ENCODE results near the gene CEP72. TPM values are rescaled to one million over a fixed set of nuclear protein-coding genes. Genes with fewer than 3 reads are reported as not detected.

CEP72 gene
- total and polyA plus RNA-seq, 2 of the 13 experiments (the other 11 are each of a cell fraction or from before 2014, with no cell fraction given): 3.4 to 9.4 TPM

GRCh38 chr5:661891-662750, 50.0 kb downstream of the CEP72 start:
- Histone ChIP-seq H3K4me3 (replicated peaks in 1 of 3; ENCODE audit: insufficient read depth in 1 of 3, low read depth in 2 of 3, low read length in 3 of 3) (no peak overlapping the region), H3K4me2 (ENCODE audit: low read depth, low read length) (no peak overlapping the region), H3K9ac (ENCODE audit: insufficient read depth, low read depth, low read length) (no peak overlapping the region), H3K9me3 (ENCODE audit: low read length) (no peaks in the 10 kb centered on the region), H3K36me3 (replicated peaks in 1 of 2; ENCODE audit: control insufficient read depth in 1 of 2, insufficient read depth in 2 of 2, low read length in 2 of 2) (peaks cover 10 to 57% of the 10 kb centered on the region in 2 experiments), H3K79me2 (ENCODE audit: insufficient read depth, low read length) (no peaks in the 10 kb centered on the region), H2AFZ (ENCODE audit: low read length) (no peak overlapping the region), H3K4me1 (ENCODE audit: insufficient read depth, low read length) (no peaks in the 10 kb centered on the region), H4K20me1 (ENCODE audit: insufficient read depth, low read length) (no peaks in the 10 kb centered on the region), H3K27ac (ENCODE audit: extremely low read length, insufficient read depth, low read length) (no peak overlapping the region), H3K27me3 (ENCODE audit: control insufficient read depth in 1 of 2, insufficient read depth in 2 of 2, low read length in 2 of 2) (no peaks in the 10 kb centered on the region; a peak in 1 of 5 replicates)
- FAIRE-seq (no peak), ATAC-seq (no peak), DNase-seq (ENCODE audit: low spot score) (no peak)
- POLR2A ChIA-PET: no interaction called here
- 99% methylated on average over 17 of the region's 53 CpGs for WGBS (ENCODE audit: low lambda C conversion rate)
- no peak for TF ChIP-seq ZNF768 (CRISPR knock-in tag; IDR thresholded peaks at IDR 0.05)
- no peak for TF ChIP-seq NFIB (CRISPR knock-in tag; IDR thresholded peaks at IDR 0.05; ENCODE audit: borderline replicate concordance)
- no peak for TF ChIP-seq REXO4 (CRISPR knock-in tag; IDR thresholded peaks at IDR 0.05; ENCODE audit: borderline replicate concordance)
- no peak for TF ChIP-seq SATB2 (CRISPR knock-in tag; IDR thresholded peaks at IDR 0.05)
- TF ChIP-seq KLF9 (CRISPR knock-in tag; IDR thresholded peaks at IDR 0.05; ENCODE audit: low read depth): no peak
- no peak for TF ChIP-seq ZNF567 (CRISPR knock-in tag; IDR thresholded peaks at IDR 0.05; ENCODE audit: borderline replicate concordance)
- TF ChIP-seq ZNF337 (CRISPR knock-in tag; IDR thresholded peaks at IDR 0.05; ENCODE audit: borderline replicate concordance, low read depth): no peak
- no peak for TF ChIP-seq KDM6A (CRISPR knock-in tag; IDR thresholded peaks at IDR 0.05; ENCODE audit: low read depth)
- no peak for TF ChIP-seq MLX (CRISPR knock-in tag; IDR thresholded peaks at IDR 0.05)
- no peak for TF ChIP-seq ZZZ3 (CRISPR knock-in tag; IDR thresholded peaks at IDR 0.05; ENCODE audit: borderline replicate concordance)
- TF ChIP-seq GMEB2 (CRISPR knock-in tag; IDR thresholded peaks at IDR 0.05; ENCODE audit: low read depth): no peak
- TF ChIP-seq PLSCR1 (CRISPR knock-in tag; IDR thresholded peaks at IDR 0.05; ENCODE audit: borderline replicate concordance): no peak
- no peak for TF ChIP-seq SNRNP70 (IDR thresholded peaks at IDR 0.05; ENCODE audit: low read depth, low read length)
- TF ChIP-seq AHR (CRISPR knock-in tag; IDR thresholded peaks at IDR 0.05): no peak
- intact Hi-C loops (cut with micrococcal nuclease; ENCODE audit: unreplicated experiment): no loop called here
- no TSS peak for BruUV-seq (replicated peaks)
- in situ Hi-C loops (cut with HindIII; ENCODE audit: extremely low pct_ligation_motif_present, low pct_unique_long_range_greater_than_20kb): no loop called here
- CTCF ChIA-PET (ENCODE audit: low intra/inter-chr PET ratio, low total read pairs): no interaction called here

All from HepG2 (cell line).